ENCODE results near the gene CDIPT. TPM values are rescaled to one million over a fixed set of nuclear protein-coding genes. Genes with fewer than 3 reads are reported as not detected.

The CDIPT gene
- total and polyA plus RNA-seq, 2 donors, result 44.1 to 73.3 TPM

DNA sequence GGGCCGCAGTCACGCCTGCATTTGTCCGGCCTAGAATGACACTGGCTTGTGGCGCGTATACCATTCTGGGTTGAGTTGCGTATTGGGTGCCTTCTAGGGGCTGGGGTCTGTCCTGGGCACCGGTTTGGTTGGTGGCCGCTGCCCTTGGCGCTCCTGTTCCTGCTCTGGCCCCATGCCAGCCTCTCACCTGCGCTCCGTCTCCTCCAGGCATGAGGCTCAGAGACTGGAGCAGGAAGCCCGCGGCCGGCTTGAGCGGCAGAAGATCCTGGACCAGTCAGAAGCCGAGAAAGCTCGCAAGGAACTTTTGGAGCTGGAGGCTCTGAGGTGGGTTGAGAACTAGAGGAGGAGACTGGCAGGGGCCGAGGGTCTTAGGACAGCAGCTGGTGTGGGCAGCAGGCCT, 17.4 kb downstream of the CDIPT start:
- peaks cover 22 to 40% of the 10 kb centered on the region in 2 donors for H3K36me3 ChIP-seq (ENCODE audit: control insufficient read depth in 2 of 2, insufficient read depth in 2 of 2, low read length in 1 of 2)
- WGBS, result 98% methylated on average over 18 of the region's 18 CpGs
- H3K27me3 ChIP-seq (ENCODE audit: control insufficient read depth in 2 of 2, insufficient read depth in 1 of 2, low read length in 1 of 2), result no peaks in the 10 kb centered on the region
- no peak overlapping the region for H3K27ac ChIP-seq (ENCODE audit: low read depth in 1 of 2, low read length in 1 of 2)
- H3K9me3 ChIP-seq (ENCODE audit: control insufficient read depth in 2 of 2, insufficient read depth in 1 of 2, low read length in 1 of 2), result no peaks in the 10 kb centered on the region
- DNase-seq (ENCODE audit: low read depth in 6 of 9, low spot score in 9 of 9), result no peak
- H3K4me1 ChIP-seq (ENCODE audit: control insufficient read depth in 2 of 2, insufficient read depth in 2 of 2, low read length in 2 of 2), result peaks cover 3 to 12% of the 10 kb centered on the region in 2 donors
- no peak overlapping the region for H3K4me3 ChIP-seq (ENCODE audit: low read length in 2 of 2)

DNA sequence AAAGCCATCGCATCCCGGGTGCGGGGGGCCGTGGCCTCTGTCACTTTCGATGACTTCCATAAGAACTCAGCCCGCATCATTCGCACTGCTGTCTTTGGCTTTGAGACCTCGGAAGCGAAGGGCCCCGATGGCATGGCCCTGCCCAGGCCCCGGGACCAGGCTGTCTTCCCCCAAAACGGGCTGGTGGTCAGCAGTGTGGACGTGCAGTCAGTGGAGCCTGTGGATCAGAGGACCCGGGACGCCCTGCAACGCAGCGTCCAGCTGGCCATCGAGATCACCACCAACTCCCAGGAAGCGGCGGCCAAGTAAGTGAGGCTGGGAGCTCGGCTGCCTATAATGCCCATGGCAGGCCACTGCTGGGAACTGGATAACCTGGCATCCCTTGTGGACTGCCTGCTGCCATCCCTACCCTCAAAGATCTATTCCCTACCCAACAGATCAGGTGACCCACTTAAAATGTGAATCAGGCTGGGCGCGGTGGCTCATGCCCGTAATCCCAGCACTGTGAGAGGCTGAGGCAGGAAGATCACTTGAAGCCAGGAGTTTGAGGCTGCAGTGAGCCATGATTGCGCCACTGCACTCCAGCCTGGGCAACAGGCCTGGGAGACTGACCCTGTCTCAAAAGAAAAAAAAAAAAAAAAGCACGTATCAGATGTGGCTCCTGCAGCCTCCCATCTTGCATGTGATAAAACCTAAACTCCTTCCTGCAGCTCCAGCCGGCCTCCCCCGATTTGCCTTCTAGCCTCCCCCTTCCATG, 18.3 kb downstream of the CDIPT start:
- H3K36me3 ChIP-seq (ENCODE audit: control insufficient read depth in 2 of 2, insufficient read depth in 2 of 2, low read length in 1 of 2), result peaks cover 22 to 46% of the 10 kb centered on the region in 2 donors
- no peak for DNase-seq (ENCODE audit: low read depth in 6 of 9, low spot score in 9 of 9)
- H3K27ac ChIP-seq (ENCODE audit: low read depth in 1 of 2, low read length in 1 of 2), result no peak overlapping the region
- peaks cover 3 to 12% of the 10 kb centered on the region in 2 donors for H3K4me1 ChIP-seq (ENCODE audit: control insufficient read depth in 2 of 2, insufficient read depth in 2 of 2, low read length in 2 of 2)
- no peaks in the 10 kb centered on the region for H3K9me3 ChIP-seq (ENCODE audit: control insufficient read depth in 2 of 2, insufficient read depth in 1 of 2, low read length in 1 of 2)
- H3K4me3 ChIP-seq (ENCODE audit: low read length in 2 of 2), result no peak overlapping the region
- H3K27me3 ChIP-seq (ENCODE audit: control insufficient read depth in 2 of 2, insufficient read depth in 1 of 2, low read length in 1 of 2), result no peaks in the 10 kb centered on the region
- 96% methylated on average over 28 of the region's 28 CpGs for WGBS

DNA sequence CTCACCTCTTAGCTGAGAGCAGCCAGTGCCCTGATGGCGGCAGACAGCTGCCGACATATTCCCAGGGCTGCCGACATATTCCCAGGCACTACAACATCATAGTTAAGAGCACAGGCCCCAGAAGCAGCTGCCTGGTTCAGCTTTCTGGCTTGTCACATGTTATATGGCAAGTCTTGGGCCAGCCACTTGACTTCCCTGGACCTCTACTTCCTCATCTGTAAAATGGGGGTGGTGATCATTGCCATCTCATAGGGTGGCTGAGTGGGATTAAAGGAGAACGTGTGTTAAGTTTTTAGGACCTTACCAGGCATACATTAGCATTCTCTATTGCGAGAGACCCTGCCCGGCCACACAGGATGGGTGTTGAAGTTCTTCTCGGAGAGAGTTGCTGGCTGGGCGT, 19.1 kb downstream of the CDIPT start:
- Histone ChIP-seq H3K4me1 (ENCODE audit: control insufficient read depth in 2 of 2, insufficient read depth in 2 of 2, low read length in 2 of 2) (peaks cover 3 to 8% of the 10 kb centered on the region in 2 donors), H3K9me3 (ENCODE audit: control insufficient read depth in 2 of 2, insufficient read depth in 1 of 2, low read length in 1 of 2) (no peaks in the 10 kb centered on the region), H3K27me3 (ENCODE audit: control insufficient read depth in 2 of 2, insufficient read depth in 1 of 2, low read length in 1 of 2) (no peaks in the 10 kb centered on the region), H3K36me3 (ENCODE audit: control insufficient read depth in 2 of 2, insufficient read depth in 2 of 2, low read length in 1 of 2) (peaks cover 27 to 48% of the 10 kb centered on the region in 2 donors), H3K27ac (ENCODE audit: low read depth in 1 of 2, low read length in 1 of 2) (no peak overlapping the region), H3K4me3 (ENCODE audit: low read length in 2 of 2) (no peak overlapping the region)
- no peak for DNase-seq (ENCODE audit: low read depth in 6 of 9, low spot score in 9 of 9)
- 97% methylated on average over 8 of the region's 8 CpGs for WGBS

DNA sequence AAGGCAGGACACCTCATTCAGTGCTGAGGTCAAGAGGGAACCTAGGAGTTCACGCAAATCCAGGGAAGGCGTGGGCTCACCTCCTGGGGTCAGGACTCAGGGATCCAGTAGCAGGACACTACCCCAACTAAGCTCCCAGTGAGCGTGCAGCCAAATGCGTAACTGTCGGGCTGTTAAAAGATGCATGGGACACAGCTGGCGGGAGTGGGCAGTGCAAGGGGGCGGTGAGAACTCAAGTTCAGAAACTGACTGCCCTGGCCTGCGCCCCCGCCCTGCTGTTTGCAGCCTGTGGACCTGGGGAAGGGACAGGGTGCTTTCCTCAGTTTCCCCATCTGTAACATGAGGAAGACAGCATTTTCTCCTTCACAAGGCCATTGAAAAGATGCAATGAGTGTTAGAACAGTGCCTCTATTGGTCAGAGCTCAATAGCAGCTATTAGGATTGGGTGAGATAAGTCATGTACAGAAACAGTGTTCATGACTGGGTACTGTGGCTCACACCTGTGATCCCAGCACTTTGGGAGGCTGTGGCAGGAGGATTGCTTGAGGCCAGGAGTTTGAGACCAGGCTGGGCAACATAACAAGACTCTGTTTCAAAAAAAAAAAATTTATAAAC, 20.2 kb downstream of the CDIPT start:
- no peak for DNase-seq (ENCODE audit: low read depth in 6 of 9, low spot score in 9 of 9)
- Histone ChIP-seq H3K36me3 (ENCODE audit: control insufficient read depth in 2 of 2, insufficient read depth in 2 of 2, low read length in 1 of 2) (peaks cover 26 to 50% of the 10 kb centered on the region in 2 donors), H3K4me3 (ENCODE audit: low read length in 2 of 2) (no peak overlapping the region), H3K4me1 (ENCODE audit: control insufficient read depth in 2 of 2, insufficient read depth in 2 of 2, low read length in 2 of 2) (no peaks in the 10 kb centered on the region), H3K9me3 (ENCODE audit: control insufficient read depth in 2 of 2, insufficient read depth in 1 of 2, low read length in 1 of 2) (no peaks in the 10 kb centered on the region), H3K27ac (ENCODE audit: low read depth in 1 of 2, low read length in 1 of 2) (no peak overlapping the region), H3K27me3 (ENCODE audit: control insufficient read depth in 2 of 2, insufficient read depth in 1 of 2, low read length in 1 of 2) (no peaks in the 10 kb centered on the region)
- WGBS, result over 99% methylated on average over 9 of the region's 9 CpGs

DNA sequence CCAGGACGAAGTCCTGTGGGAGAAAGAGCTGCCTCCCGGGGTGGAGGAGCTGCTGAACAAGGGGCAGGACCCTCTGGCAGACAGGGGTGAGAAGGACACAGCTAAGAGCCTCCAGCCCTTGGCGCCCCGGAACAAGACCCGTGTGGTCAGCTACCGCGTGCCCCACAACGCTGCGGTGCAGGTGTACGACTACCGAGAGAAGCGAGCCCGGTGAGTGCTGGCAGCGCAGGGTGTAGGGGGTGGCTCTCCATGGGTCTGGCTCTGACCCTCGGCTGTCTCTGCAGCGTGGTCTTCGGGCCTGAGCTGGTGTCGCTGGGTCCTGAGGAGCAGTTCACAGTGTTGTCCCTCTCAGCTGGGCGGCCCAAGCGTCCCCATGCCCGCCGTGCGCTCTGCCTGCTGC, 21.4 kb downstream of the CDIPT start:
- H3K36me3 ChIP-seq (ENCODE audit: control insufficient read depth in 2 of 2, insufficient read depth in 2 of 2, low read length in 1 of 2), result peaks cover 24 to 45% of the 10 kb centered on the region in 2 donors
- no peak overlapping the region for H3K4me3 ChIP-seq (ENCODE audit: low read length in 2 of 2)
- H3K4me1 ChIP-seq (ENCODE audit: control insufficient read depth in 2 of 2, insufficient read depth in 2 of 2, low read length in 2 of 2), result no peaks in the 10 kb centered on the region
- no peaks in the 10 kb centered on the region for H3K27me3 ChIP-seq (ENCODE audit: control insufficient read depth in 2 of 2, insufficient read depth in 1 of 2, low read length in 1 of 2)
- H3K9me3 ChIP-seq (ENCODE audit: control insufficient read depth in 2 of 2, insufficient read depth in 1 of 2, low read length in 1 of 2), result no peaks in the 10 kb centered on the region
- DNase-seq (ENCODE audit: low read depth in 6 of 9, low spot score in 9 of 9), result no peak
- no peak overlapping the region for H3K27ac ChIP-seq (ENCODE audit: low read depth in 1 of 2, low read length in 1 of 2)
- WGBS, result 97% methylated on average over 23 of the region's 23 CpGs

DNA sequence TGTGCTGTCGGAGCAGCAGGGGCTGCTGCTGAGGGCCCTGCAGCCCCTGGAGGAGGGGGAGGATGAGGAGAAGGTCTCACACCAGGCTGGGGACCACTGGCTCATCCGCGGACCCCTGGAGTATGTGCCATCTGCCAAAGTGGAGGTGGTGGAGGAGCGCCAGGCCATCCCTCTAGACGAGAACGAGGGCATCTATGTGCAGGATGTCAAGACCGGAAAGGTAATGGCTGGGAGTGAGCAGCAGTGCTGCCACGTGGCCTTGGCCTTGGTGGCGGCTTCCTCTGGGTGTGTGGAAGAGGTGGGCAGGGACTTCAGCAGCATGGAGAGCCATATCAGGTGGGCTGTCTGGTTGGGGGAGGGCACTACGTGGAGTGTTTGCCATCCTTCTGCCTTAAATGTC, 22.8 kb downstream of the CDIPT start:
- H3K27me3 ChIP-seq (ENCODE audit: control insufficient read depth in 2 of 2, insufficient read depth in 1 of 2, low read length in 1 of 2), result no peaks in the 10 kb centered on the region
- no peaks in the 10 kb centered on the region for H3K9me3 ChIP-seq (ENCODE audit: control insufficient read depth in 2 of 2, insufficient read depth in 1 of 2, low read length in 1 of 2)
- peaks cover 19 to 36% of the 10 kb centered on the region in 2 donors for H3K36me3 ChIP-seq (ENCODE audit: control insufficient read depth in 2 of 2, insufficient read depth in 2 of 2, low read length in 1 of 2)
- DNase-seq (ENCODE audit: low read depth in 6 of 9, low spot score in 9 of 9), result no peak
- WGBS, result 91% methylated on average over 10 of the region's 10 CpGs
- no peaks in the 10 kb centered on the region for H3K4me1 ChIP-seq (ENCODE audit: control insufficient read depth in 2 of 2, insufficient read depth in 2 of 2, low read length in 2 of 2)
- H3K4me3 ChIP-seq (ENCODE audit: low read length in 2 of 2), result no peak overlapping the region
- no peak overlapping the region for H3K27ac ChIP-seq (ENCODE audit: low read depth in 1 of 2, low read length in 1 of 2)

DNA sequence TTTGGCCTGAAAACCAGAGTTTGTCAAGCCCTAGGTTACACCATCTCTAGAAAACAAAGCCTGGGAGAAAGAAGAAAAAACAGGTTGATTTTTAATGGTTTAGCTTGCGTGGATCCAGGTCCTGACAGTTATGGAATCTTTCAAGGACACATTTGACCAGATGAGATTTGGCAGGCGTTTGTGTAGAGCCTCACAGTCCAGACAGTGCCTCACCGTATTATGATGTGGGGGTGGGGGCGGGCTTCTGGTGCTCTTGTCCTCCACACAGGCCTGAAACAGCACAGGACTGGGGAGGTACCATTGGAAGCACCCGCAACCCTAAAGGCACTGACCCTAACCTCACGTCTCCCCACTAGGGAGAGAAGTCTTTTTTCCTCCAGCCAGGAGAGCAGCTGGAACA, 23.2 kb downstream of the CDIPT start:
- no peak overlapping the region for H3K4me3 ChIP-seq (ENCODE audit: low read length in 2 of 2)
- H3K9me3 ChIP-seq (ENCODE audit: control insufficient read depth in 2 of 2, insufficient read depth in 1 of 2, low read length in 1 of 2), result no peaks in the 10 kb centered on the region
- no peak for DNase-seq (ENCODE audit: low read depth in 6 of 9, low spot score in 9 of 9)
- H3K27ac ChIP-seq (ENCODE audit: low read depth in 1 of 2, low read length in 1 of 2), result no peak overlapping the region
- peaks cover 19 to 37% of the 10 kb centered on the region in 2 donors for H3K36me3 ChIP-seq (ENCODE audit: control insufficient read depth in 2 of 2, insufficient read depth in 2 of 2, low read length in 1 of 2)
- no peaks in the 10 kb centered on the region for H3K27me3 ChIP-seq (ENCODE audit: control insufficient read depth in 2 of 2, insufficient read depth in 1 of 2, low read length in 1 of 2)
- H3K4me1 ChIP-seq (ENCODE audit: control insufficient read depth in 2 of 2, insufficient read depth in 2 of 2, low read length in 2 of 2), result no peaks in the 10 kb centered on the region
- 97% methylated on average over 6 of the region's 6 CpGs for WGBS

DNA sequence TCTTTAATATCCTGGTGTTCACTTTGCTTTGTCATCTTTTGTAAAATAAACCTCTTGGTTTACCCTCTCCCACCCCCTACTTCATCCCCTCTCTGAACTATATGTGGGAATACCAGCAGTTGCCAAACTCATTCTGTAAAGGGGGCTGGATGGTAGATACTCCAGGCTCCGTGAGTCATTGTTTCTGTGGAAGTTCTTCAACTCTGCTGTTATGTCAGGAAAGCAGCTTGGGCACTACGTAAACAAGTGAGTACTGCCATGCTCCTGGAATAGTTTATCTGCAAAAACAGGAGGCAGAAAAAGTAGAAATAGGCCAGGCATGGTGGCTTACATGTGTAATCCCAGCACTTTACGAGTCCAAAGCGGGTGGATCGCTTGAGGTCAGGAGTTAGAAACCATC, 25.2 kb downstream of the CDIPT start:
- Histone ChIP-seq H3K27me3 (ENCODE audit: control insufficient read depth in 2 of 2, insufficient read depth in 1 of 2, low read length in 1 of 2) (no peaks in the 10 kb centered on the region), H3K9me3 (ENCODE audit: control insufficient read depth in 2 of 2, insufficient read depth in 1 of 2, low read length in 1 of 2) (peaks cover 0 to 8% of the 10 kb centered on the region in 2 donors), H3K36me3 (ENCODE audit: control insufficient read depth in 2 of 2, insufficient read depth in 2 of 2, low read length in 1 of 2) (peaks cover 25 to 46% of the 10 kb centered on the region in 2 donors), H3K27ac (ENCODE audit: low read depth in 1 of 2, low read length in 1 of 2) (no peak overlapping the region), H3K4me1 (ENCODE audit: control insufficient read depth in 2 of 2, insufficient read depth in 2 of 2, low read length in 2 of 2) (no peaks in the 10 kb centered on the region), H3K4me3 (ENCODE audit: low read length in 2 of 2) (no peak overlapping the region)
- no peak for DNase-seq (ENCODE audit: low read depth in 6 of 9, low spot score in 9 of 9)
- WGBS, result 98% methylated on average over 5 of the region's 5 CpGs

DNA sequence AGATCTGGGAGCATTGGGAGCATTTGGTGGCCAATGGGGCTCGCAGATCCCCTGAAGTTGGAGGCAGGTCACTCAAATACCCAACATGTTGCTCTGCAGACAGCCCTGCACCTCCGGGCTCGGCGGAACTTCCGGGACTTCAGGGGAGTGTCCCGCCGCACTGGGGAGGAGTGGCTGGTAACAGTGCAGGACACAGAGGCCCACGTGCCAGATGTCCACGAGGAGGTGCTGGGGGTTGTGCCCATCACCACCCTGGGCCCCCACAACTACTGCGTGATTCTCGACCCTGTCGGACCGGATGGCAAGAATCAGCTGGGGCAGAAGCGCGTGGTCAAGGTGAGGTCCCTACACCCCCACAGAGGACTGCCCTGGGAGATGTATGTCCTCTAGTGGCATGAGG, 26.4 kb downstream of the CDIPT start:
- Histone ChIP-seq H3K27ac (ENCODE audit: low read depth in 1 of 2, low read length in 1 of 2) (no peak overlapping the region), H3K4me1 (ENCODE audit: control insufficient read depth in 2 of 2, insufficient read depth in 2 of 2, low read length in 2 of 2) (no peaks in the 10 kb centered on the region), H3K36me3 (ENCODE audit: control insufficient read depth in 2 of 2, insufficient read depth in 2 of 2, low read length in 1 of 2) (peaks cover 25 to 40% of the 10 kb centered on the region in 2 donors), H3K27me3 (ENCODE audit: control insufficient read depth in 2 of 2, insufficient read depth in 1 of 2, low read length in 1 of 2) (no peaks in the 10 kb centered on the region), H3K9me3 (ENCODE audit: control insufficient read depth in 2 of 2, insufficient read depth in 1 of 2, low read length in 1 of 2) (peaks cover 0 to 8% of the 10 kb centered on the region in 2 donors), H3K4me3 (ENCODE audit: low read length in 2 of 2) (no peak overlapping the region)
- no peak for DNase-seq (ENCODE audit: low read depth in 6 of 9, low spot score in 9 of 9)
- 96% methylated on average over 15 of the region's 15 CpGs for WGBS
